ENCODE measurements around the gene CCR1.
"Not testable (repeated sequence)": the region's sequence is repeated elsewhere in the genome, so short reads cannot be mapped to it uniquely, and the experiment has no call there.

CCR1 gene

GRCh38 chr3:46168583-46169345, 39.3 kb downstream of the CCR1 start:
- no peak for DNase-seq (ENCODE audit: low spot score)

GRCh38 chr3:46163556-46164041, 44.5 kb downstream of the CCR1 start:
- DNase-seq (ENCODE audit: low spot score): no peak

- DNase-seq (ENCODE audit: low spot score): no peak
These were observed 45.0 kb downstream of the CCR1 start for GRCh38 chr3:46162975-46163555.

- DNase-seq (ENCODE audit: low spot score): not testable (repeated sequence)
These were observed 50.4 kb downstream of the CCR1 start for GRCh38 chr3:46157685-46158084.

GRCh38 chr3:46154311-46154710, 53.8 kb downstream of the CCR1 start:
- no peak for DNase-seq (ENCODE audit: low spot score)
